Measurements from ENCODE around the gene LRFN4.
"Not testable (repeated sequence)": the region's sequence is repeated elsewhere in the genome, so short reads cannot be mapped to it uniquely, and the experiment has no call there.

LRFN4 gene

DNA sequence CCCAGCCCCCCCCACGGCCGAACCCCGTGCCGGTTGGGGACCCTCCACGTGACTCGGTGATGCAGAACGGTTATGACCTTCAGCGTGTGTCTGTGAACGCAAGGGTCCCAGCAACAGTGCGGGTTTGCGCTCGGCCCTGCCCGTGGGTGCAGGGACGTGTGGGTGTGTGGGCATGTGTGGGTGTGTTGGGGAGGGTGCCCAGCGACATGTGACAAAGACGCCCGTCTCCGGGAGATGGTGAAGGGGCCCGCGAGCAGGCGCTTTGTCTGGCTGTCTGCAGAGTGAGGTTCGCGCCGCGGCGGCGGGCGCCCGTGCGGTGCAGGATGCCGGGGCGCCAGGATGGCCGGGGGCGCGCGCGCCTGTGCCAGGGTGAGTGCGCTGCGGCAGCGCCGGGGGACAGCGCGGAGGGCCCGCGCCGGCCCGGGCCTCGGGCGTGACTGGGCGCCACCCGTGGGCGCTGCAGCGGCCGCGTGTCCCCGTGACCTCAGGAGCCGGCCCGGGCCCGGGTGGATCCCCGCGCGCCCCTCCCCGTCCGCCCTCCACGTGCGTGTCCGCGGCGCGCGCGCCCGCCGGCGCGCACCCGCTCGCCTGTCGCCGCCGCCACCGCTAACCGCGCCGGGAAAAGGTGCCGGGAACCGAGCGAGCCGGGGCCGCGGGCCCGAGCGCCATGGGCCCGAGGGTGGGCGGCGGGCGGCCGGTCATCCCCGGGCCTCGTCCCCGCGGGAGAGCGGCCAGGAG lies at the start of gene LRFN4:
TSS of gene LRFN4 (plus strand) at position 569 of the 738 bp plus-strand sequence. CDS start 681 bp downstream, outside the sequence.
- DNase-seq = no peak

DNA sequence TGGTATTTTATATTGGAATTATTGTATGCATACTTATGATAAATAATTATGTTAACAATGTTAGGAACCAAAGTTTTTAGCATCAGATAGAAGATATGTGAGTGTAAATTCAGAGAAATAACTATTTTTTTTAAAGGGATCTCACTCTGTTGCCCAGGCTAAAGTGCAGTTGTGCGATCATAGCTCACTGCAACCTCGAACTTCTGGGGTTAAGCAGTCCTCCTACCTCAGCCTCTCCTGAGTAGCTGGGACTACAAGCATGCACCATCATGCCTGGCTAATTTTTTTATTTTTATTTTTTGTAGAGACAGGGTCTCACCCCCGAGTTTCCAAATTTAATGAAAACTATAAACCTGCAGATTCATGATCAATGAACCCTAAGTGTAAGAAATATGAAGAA lies 47.3 kb upstream of the LRFN4 start:
- no peak for DNase-seq

DNA sequence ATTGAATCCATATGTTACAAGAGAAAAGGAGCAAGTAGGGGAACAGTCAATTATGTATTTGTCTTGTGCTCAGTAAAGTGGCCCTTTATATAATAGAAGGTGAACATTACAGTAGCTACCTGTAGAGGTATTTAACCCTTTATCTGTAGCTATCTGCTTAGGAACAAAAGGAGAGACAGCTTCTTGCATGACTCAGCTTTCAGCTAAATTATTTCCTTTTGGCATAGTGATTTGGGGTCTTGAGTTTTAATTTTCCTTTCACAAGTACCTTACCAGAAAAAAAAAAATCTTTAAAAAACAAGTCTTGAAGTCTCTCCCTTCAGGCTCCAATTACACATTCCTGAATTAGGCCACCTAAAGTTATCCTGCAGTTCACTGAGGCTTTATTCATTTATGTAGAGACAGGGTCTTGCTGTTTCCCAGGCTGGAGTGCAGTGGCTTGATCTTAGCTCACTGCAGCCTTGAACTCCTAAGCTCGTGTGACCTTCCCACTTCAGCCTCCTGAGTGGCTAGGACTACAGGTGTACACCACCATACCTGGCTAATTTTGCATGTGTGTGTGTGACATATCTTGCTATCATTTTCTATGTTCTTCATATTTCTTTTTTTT lies 46.2 kb upstream of the LRFN4 start:
- DNase-seq = no peak

DNA sequence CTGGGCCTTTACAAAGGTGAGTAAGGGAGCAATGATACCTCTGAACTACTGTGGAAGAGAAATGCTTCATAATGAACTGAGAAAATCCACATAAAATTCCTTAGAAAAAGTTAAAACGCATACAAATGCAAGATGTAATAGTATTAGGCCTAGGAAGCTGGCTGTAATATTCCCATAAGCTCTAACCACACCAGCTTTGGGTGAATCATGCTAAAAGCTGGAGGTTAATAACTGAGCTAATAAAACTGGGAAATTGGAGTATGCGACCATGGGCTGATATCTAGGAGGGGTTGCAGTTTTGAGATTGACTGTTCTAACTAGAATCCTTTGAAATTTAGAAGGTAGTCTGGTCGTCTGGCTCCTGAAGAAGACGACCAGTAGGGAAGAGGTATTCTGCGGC lies 42.2 kb upstream of the LRFN4 start:
- DNase-seq = no peak

DNA sequence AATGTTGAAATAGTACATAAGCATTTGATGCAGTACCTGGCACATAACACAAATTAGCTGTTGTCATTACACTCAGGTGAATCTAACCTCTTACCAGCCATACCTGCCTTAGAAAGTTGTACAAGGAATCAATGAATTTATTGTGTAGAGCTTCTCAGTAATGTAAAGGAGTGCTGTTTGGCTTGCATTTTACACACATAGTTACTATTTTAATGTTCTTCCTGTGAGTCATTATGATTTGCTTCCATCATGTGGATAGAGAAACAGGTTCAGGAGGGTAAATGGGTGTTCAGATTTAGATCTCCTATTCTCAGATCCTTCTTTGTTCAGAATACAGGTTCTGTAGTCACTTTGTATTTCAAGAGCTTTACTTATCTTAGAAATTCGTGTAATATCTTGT lies 41.2 kb upstream of the LRFN4 start:
- DNase-seq = no peak

DNA sequence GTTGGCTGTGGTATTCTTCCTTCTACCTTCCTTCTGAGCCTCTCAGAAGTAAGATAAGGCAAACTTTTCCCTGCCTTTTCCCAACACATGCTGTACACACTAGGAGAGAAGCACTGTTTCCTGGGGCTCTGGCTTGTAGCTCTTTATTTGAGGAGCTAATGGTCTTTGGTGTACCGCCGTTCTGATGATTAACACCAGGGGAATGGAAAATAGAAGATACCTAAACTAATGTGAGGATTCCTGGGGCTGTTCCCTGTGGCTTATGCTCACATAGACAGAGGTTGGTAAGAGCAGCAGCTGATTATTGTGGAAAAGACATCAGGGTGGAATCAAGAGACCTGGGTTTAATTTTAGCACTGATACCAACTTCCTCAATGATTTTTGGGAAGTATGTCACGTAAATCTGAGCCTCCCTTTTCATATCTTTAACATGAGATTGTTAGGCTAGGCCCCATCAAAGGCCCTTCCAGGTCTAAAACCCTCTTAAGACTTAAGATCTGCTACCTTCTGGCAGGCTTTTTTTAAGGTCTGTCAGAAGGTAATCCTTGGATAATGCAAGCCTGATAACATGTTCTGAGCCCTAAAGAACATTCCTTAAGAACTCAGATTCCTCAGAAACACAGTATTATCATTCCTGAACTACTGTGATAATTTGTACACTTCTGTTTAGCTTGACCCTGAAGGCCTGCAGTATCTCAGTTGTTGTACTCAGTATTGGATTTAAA lies 38.5 kb upstream of the LRFN4 start:
- no peak for DNase-seq

DNA sequence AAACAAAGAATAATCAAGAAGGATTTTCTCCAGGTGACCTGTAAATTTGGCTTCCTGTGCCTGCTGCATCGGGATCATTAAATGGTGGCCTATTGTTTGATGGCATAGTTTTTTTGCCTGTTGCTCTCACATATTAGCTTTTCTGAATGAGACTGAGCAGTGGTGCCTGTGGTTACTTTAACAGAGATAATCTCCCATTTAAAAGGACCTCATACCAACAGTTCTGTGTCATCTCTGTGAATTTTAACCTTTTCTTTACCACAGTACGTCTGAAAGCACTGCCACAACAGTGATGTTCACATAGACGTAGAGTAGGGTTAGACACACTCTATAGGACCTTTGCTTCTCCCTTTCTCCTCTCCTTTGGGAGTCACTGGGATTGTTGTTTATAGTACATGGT lies 36.5 kb upstream of the LRFN4 start:
- no peak for DNase-seq

DNA sequence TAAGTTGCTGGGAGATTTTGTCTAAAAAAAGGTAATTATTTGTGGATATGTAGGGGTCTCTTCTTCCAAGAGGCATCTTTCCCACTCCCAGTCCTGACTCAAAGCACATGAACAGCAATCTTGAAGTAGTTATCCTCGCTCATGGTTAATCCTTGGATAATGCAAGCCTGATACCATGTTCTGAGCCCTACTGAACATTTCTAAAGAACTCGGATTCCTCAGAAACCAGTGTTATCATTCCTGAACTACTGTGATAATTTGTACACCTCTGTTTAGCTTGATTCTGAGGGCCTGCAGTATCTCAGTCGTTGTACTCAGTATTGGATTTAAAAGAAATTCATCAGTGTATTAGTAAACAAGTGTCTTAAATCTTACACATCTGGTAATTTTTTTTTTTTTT lies 36.0 kb upstream of the LRFN4 start:
- DNase-seq = no peak

DNA sequence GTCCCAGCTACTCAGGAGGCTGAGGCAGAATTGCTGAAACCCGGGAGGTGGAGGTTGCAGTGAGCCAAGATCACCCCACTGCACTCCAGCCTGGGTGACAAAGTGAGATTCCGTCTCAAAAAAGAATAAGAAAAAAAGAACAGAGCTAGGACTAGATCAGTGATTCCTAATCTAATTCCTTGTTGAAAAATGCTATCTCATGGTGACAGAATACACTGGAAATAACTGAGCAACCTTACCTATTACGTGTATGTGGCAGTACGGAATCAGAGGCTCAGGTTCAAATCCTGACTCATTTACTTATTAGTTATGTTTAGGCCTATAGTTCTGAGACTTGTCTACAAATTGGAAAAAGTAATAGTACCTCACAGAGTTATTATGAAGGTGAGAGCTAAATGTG lies 33.2 kb upstream of the LRFN4 start:
- DNase-seq = no peak

DNA sequence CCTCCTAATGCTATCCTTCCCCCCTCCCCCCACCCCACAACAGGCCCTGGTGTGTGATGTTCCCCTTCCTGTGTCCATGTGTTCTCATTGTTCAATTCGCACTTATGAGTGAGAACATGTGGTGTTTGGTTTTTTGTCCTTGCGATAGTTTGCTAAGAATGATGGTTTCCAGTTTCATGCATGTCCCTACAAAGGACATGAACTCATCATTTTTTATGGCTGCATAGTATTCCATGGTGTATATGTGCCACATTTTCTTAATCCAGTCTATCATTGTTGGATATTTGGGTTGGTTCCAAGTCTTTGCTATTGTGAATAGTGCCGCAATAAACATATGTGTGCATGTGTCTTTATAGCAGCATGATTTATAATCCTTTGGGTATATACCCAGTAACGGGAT lies 32.3 kb upstream of the LRFN4 start:
- DNase-seq = not testable (repeated sequence)

DNA sequence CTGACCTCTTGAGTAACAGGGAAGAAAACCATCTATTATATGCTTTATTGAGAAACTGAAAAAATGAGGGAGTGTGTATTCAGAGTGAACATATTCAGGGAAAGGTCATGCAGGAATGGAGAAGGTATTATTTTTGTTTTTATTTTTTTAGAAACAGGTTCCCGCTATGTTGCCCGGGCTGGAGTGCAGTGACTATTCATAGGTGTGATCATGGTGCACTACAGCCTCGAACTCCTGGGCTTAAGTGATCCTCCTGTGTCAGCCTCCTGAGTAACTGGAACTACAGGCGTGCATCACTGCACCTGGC lies 22.4 kb upstream of the LRFN4 start:
- no peak for DNase-seq

DNA sequence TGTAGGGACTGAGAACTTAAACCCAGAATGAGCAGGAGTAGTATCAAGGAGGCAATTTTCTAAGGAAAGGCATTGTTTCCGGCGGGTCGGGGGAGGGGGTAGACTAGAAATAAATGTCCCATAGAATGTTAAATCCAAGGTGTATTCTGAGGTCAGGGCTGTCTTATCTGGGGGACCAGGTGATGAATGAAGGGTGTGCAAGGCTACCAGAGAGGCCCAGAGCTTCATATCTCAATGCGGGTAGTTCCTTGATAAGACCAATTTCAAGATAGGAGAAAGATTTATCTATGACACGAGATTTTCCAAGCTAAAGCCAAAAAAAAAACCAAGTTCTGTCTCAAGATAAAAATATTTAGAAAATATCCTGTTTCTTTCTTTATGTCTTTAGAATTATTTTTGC lies 21.9 kb upstream of the LRFN4 start:
- DNase-seq = no peak

DNA sequence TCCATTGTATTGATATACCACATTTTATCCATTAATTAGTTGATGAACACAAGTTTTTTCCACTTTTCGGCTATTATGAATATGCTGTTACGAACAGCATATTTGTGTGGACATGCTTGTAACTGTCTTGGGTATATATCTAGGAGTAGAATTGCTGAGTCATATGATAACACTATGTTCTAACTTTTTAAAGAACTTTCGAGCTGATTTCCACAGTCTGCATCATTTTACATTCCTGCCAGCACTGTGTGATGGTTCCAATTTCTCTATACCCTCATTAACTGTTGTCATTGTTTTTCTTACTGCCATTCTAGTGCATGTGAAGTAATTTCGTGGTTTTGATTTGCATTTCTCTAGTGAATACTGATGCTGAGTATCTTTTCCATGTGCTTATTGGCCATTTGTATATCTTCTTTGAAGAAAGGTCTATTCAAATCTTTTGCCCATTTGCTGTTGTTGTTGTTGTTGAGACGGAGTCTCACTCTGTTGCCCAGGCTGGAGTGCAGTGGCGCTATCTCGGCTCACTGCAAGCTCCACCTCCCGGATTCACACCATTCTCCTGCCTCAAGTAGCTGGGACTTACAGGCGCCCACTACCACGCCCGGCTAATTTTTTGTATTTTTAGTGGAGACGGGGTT lies 21.0 kb upstream of the LRFN4 start:
- DNase-seq = no peak

DNA sequence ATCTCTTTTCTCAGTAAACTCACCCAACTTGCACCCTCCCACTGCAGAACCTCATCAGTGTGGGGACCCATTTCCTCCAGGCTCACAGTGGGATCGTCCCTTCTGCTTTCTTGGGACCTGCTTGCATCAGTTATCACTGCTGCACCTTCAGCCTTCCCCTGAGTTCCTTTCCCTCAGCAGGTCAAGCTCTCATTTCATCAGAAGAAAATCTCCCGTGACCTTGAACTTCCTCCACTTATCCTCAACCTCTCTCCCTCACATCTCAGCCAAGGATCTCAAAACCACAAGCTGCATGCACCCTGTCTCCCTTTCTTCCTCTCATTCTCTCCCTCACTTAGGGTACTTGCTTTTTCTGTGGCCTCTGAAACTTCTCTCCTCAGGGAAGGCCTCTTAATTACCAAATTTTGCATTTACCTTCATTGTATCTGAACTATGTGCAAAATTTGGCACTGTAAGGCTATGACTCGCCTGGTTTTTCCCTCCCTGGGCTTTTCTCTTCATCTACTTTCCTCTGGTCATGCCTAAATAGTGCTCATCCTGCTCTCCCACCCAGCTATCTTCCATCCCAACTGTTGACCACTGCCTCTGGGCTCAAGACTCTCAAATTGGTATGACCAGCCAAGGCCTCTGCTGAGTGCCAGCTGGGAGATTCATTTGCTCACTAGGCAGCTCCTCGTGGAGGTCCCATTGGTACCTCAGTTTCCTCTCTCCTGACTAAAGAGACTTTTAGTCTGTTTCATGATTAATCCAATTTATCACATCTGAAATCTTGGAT lies 16.4 kb upstream of the LRFN4 start:
- DNase-seq = no peak

DNA sequence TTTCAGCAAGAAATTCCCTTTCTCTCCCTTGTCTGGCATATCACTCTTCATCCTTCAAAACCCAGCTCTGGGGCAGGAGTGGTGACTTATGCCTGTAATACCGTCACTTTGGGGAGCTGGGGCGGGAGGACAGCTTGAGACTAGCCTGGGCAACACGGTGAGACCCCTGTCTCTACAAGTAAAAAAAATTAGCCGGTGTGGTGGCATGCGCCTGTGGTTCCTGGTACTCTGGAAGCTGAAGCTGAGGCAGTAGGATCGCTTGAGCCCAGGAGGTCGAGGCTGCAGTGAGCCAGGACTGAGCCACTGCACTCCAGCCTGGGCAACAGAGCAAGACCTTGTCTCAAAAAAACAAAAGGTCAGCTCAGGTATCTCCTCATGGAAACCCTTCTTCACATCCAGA lies 15.0 kb upstream of the LRFN4 start:
- no peak for DNase-seq

DNA sequence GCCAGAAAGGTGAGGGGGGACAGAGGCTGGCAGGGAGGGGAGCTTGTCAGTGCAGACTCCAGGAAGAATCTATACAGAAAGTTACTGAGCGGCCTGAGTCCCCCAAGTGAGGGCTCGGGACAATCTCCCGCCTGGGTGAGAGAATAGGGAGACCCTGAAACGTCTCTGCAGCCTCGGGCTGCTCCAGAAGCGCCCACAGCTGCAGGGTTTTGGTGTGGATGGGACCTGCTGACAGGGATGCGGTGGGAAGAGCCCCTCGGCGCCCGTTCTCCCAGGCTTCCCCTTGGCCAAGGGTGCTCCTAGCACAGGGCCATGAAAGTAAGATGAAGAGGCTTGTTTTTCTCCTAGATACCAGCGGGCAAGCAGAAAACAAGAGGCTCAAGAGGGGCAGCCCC lies 14.4 kb upstream of the LRFN4 start:
- DNase-seq = no peak

DNA sequence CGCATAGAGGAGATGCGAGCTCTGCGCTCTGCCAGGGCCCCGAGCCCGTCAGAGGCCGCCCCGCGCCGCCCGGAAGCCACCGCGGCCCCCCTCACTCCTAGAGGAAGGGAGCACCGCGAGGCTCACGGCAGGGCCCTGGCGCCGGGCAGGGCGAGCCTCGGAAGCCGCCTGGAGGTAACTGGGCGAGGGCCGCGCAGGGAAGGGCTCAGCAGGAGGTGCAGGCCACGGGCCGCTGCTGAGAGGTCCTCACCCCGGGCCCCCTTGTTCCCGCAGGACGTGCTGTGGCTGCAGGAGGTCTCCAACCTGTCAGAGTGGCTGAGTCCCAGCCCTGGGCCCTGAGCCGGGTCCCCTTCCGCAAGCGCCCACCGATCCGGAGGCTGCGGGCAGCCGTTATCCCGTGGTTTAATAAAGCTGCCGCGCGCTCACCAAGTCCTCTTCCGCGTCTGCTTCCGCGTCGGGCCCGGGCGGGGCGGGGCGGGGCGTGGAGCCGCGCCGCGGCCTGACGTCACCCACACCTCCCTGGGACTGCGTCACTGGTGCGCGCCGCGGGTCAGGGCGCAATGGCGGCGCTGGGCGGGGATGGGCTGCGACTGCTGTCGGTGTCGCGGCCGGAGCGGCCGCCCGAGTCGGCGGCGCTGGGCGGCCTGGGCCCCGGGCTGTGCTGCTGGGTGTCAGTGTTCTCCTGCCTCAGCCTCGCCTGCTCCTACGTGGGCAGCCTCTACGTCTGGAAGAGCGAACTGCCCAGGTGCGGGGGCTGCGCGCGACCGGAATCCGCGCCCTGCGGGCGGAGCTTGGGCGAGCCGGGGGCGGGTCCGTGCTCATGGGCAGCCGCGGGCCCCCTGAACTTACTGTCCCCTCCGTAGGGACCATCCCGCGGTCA lies 13.7 kb upstream of the LRFN4 start, which contains the start of gene RCE1:
TSS of gene RCE1 (plus strand) at position 546 of the 880 bp plus-strand sequence. CDS start at position 561, 15 bp downstream.
- no peak for DNase-seq

DNA sequence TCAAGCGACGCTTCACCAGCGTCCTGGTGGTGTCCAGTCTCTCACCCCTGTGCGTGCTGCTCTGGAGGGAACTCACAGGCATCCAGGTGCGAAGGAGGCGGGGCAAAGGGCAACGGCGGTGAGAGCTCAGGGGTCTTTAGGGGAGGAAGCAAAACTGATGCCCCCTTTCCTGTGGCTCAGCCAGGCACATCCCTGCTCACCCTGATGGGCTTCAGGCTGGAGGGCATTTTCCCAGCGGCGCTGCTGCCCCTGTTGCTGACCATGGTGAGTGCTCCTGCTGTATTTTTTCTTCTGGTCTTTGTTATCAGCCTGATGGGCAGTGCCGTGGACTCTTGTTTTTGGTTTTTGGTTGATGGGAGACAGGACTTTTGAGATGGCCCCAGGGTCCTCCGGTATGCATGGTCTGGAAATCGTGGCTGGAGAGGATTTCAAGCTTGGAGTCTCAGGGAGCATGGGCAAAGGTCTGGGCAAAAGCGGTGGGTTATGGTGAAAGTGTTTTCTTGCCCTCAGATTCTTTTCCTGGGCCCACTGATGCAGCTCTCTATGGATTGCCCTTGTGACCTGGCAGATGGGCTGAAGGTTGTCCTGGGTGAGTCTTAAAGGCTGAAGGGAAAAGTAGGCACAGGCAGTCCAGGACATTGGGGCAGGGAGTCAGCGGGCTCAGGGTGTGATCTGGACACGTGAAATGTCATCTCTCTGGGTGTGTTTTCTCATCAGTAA lies 12.9 kb upstream of the LRFN4 start:
- no peak for DNase-seq

DNA sequence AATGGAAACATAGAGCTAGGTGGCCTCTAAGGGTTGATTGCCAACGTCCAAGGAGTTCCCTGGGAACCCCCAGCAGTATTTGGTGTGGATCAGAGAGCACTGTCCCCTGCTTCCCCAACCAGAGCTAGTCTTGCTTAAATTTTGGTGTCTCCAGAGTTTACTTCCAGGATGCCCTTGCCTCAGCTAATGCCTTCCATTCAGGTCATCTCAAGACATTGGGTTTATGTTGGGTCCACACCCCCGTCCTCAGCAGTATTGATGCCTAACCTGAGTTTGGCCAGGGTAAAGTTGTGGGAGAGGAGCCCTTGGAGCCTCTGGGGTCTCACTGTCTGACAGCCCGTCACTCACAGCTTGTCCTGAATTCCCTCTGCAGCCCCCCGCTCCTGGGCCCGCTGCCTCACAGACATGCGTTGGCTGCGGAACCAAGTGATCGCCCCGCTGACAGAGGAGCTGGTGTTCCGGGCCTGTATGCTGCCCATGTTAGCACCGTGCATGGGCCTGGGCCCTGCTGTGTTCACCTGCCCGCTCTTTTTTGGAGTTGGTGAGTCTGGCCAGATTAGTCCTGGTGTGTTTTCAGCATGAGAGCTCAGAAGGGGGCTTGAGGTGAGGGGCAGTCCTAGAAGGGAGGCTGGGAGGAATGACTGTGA lies 12.2 kb upstream of the LRFN4 start:
- no peak for DNase-seq

DNA sequence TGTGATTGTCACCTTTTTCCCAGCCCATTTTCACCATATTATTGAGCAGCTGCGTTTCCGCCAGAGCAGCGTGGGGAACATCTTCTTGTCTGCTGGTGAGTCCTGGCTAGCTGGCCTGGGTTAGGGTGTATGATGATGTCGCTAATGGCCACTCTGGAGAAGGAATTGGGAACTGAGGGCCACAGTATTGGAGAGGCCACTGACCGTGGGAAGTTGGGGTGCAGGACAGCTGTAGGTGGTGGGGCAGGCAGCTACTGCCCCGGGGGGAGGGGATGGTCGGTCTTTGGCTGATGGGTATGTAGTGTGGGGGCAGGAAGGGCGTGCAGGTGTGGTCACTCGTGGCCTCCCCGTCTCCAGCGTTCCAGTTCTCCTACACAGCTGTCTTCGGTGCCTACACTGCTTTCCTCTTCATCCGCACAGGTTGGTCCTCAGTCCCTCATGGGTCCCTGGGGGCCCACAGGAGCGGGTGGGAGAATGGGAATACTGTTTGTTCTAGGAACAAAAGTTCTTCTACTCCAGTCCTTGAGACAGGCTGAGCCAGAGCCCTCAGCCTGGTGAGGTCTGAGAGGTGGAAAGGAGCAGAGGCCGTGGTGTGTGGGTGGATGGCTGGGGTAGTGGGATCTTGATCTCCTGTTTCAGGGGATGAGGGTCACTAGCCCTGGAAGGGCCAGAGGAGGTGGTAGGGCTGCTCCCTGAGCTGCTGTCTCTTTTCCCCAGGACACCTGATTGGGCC lies 11.6 kb upstream of the LRFN4 start:
- DNase-seq = no peak
